Measurements from ENCODE around the gene HOXA6.

The HOXA6 gene

DNA sequence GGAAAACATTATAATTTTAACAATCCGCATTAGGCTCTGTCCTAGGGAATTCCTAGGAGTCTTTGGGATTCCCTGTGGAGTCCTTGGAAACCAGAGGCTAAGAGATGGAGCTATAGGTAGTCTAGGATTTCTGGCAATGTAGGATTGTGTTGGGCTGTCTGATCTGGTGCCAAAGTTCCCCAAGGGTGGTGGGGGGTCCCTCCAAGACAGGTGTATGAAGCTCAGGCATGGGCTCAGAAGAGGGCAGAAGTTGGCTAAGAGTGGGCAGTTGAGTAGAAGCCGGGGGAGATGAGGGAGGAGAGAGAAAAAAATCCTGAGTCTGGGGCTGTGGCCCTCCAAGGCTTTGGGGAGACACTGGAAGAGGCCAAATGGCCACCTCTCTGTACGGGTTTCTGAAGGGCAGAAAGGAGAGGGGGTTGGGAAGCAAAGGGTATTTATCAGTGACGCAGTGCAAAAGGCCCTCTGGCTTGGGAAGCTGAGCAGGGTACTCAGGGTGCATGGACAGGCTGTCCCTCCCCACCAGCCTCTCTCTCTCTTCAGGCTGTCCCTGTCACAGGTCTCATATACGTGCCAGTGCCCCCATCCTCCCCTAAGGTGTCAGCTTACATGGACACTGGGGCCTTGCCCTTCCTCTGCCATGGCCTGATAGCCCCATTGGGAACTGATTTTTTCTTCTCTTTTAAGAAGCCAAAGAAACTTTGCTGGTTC is 929 bp downstream of the HOXA6 start:
- H3K4me3 ChIP-seq (replicated peaks; ENCODE audit: low read depth, low read length) = no peak overlapping the region
- no peak for DNase-seq (ENCODE audit: extremely low read depth, low read depth)

DNA sequence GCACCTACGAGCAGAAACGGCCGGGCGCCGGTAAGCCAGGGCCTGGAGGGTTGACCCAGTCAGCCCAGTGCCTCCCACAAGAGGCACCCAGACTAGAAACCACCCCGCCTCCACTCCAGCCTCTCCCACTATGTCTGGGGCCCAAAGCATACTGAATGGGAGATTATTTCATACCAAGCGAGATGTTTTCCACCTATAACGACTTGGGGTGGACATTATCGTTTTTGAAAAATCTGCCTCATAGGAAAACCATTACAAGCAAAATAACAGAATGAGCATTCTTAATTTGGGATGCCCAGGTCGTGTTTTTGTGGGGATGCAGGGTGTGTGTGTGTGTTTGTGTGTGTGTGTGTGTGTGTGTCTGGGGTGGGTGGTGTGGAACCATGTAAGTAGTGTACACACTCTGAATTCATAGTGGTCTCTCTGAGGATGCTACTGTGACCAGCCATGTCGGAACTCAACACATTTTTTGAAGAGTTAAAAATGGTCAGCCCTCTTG is 1.6 kb downstream of the HOXA6 start:
- TF ChIP-seq, protein P1, sequence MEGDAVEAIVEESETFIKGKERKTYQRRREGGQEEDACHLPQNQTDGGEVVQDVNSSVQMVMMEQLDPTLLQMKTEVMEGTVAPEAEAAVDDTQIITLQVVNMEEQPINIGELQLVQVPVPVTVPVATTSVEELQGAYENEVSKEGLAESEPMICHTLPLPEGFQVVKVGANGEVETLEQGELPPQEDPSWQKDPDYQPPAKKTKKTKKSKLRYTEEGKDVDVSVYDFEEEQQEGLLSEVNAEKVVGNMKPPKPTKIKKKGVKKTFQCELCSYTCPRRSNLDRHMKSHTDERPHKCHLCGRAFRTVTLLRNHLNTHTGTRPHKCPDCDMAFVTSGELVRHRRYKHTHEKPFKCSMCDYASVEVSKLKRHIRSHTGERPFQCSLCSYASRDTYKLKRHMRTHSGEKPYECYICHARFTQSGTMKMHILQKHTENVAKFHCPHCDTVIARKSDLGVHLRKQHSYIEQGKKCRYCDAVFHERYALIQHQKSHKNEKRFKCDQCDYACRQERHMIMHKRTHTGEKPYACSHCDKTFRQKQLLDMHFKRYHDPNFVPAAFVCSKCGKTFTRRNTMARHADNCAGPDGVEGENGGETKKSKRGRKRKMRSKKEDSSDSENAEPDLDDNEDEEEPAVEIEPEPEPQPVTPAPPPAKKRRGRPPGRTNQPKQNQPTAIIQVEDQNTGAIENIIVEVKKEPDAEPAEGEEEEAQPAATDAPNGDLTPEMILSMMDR (IDR thresholded peaks at IDR 0.05; ENCODE audit: low read depth, low read length, missing control alignments) = no peak
- no peak overlapping the region for H3K4me3 ChIP-seq (replicated peaks; ENCODE audit: low read depth, low read length)
- no peak for DNase-seq (ENCODE audit: extremely low read depth, low read depth)

More for the DNA sequence above, 929 bp downstream of the HOXA6 start:
- TF ChIP-seq, protein P1 (IDR thresholded peaks at IDR 0.05; ENCODE audit: low read depth, low read length, missing control alignments) = no peak

DNA sequence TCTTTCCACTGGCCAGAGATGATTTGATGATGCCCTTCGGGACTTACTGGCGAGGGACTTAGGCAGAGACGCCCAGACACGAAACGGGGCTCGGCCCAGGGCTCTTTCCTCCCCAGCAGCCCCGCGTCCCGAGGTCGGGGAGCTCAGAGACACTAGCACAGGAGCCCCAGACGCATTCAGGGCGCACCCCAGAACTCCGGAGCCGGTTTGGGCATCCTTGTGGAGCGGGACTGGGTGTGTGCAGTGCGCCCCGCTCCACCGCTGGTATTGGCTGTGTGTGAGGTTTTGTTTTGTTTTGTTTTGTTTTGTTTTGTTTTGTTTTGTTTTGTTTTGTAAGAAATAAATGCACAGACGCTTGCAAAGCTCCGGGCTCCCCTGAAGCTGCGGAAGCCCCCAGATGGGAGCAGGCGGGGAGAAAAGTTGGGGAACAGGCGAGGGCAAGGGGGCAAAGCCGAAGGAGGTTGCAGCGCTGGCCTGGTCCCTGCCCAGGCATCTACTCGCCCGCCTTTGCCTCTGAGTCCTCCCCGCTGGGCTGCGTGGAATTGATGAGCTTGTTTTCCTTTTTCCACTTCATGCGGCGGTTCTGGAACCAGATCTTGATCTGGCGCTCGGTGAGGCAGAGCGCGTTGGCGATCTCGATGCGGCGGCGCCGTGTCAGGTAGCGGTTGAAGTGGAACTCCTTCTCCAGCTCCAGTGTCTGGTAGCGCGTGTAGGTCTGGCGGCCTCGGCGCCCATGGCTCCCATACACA is 2.2 kb downstream of the HOXA6 start:
- no peak for DNase-seq (ENCODE audit: extremely low read depth, low read depth)
- no peak overlapping the region for H3K4me3 ChIP-seq (replicated peaks; ENCODE audit: low read depth, low read length)
- TF ChIP-seq, protein P1 (IDR thresholded peaks at IDR 0.05; ENCODE audit: low read depth, low read length, missing control alignments) = no peak

DNA sequence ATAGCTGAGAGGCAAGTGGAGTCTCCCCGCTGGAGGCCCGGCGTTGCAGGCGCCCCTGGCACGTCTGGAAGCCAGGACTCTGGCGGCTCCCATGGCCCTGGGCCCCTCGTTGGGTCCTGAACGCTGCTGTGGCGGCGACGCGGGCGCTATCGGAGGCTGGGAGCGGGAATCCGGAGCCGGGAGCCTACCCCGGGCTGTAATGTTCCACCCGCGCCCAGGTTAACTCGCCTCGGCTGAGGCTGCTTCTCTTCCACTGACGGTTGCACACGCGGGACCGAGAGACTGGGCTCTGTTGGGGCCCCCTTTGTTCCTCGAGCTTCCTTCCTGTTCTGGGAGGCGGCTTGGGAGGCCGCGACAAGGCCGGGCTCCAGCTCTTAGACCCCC is 2.8 kb downstream of the HOXA6 start:
- no peak overlapping the region for H3K4me3 ChIP-seq (replicated peaks; ENCODE audit: low read depth, low read length)
- TF ChIP-seq, protein P1 (IDR thresholded peaks at IDR 0.05; ENCODE audit: low read depth, low read length, missing control alignments) = no peak
- DNase-seq (ENCODE audit: extremely low read depth, low read depth) = no peak

DNA sequence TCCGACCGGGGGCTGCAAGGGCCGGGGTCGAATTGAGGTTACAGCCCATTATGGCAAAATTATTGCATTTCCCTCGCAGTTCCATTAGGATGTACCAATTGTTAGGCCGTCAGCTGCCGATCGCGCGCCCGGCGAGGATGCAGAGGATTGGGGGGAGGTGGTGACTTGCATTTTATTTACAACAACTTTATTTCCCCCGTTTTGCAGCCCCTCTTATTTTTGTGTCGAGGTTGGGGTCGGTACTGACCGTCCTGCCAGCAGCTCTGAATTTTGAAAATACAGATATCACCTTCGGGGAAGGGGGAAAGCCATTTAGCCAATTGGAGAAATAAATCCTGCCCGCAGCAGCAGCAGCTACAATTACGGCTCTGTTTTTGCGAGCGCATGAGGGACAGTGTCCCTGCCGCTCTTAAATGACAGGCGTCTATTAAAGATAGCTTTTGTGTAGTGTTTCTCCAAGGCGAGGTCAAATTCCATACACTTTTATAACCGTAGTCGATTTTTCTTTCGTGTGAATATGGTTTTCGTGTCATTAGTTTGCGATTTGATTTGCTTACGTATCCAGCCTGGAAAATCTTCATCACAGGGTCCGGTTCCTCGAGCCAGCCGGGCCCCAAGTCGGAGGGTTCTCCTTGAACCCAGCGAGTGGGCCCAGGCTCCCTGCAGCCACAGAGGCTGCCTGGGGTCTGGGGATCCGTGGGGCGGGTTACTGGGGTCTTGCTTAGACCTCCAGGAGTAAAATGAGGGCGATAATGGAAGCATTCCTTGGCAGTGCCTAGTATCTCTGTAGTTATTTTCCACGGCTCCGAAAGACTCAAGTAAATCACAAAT is 3.4 kb downstream of the HOXA6 start:
- TF ChIP-seq, protein P1 (IDR thresholded peaks at IDR 0.05; ENCODE audit: low read depth, low read length, missing control alignments) = no peak
- DNase-seq (ENCODE audit: extremely low read depth, low read depth) = no peak
- no peak overlapping the region; the same call in 1 of the 2 replicates for H3K4me3 ChIP-seq (replicated peaks; ENCODE audit: low read depth, low read length)

Data from HFF-Myc (cell line).